ENCODE results near the gene MACF1. TPM values are rescaled to one million over a fixed set of nuclear protein-coding genes. Genes with fewer than 3 reads are reported as not detected.
"Not testable (repeated sequence)": the region's sequence is repeated elsewhere in the genome, so short reads cannot be mapped to it uniquely, and the experiment has no call there.

Gene MACF1
- total RNA-seq, 1 donor from 2014 or later = 461 TPM

DNA sequence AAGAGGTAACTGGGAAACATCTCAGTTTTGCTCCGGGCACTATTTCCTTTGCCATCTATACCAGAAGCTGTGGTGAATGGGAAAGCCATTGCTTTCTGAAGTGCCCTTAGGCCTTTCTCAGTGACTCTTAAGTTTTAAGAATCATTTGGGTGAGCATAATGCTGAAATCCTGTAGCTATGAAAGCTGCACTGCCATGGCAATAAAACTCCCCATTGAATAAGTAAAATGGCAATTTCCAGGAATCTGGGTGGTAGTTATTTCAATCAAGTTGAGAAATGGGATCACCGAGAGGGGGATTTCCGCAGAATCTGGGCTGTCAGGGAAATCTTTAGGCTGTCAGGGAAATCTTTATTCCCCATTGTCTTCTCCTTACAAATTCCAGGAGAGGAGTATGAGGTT lies 26.8 kb upstream of the MACF1 start:
- no peak for DNase-seq

DNA sequence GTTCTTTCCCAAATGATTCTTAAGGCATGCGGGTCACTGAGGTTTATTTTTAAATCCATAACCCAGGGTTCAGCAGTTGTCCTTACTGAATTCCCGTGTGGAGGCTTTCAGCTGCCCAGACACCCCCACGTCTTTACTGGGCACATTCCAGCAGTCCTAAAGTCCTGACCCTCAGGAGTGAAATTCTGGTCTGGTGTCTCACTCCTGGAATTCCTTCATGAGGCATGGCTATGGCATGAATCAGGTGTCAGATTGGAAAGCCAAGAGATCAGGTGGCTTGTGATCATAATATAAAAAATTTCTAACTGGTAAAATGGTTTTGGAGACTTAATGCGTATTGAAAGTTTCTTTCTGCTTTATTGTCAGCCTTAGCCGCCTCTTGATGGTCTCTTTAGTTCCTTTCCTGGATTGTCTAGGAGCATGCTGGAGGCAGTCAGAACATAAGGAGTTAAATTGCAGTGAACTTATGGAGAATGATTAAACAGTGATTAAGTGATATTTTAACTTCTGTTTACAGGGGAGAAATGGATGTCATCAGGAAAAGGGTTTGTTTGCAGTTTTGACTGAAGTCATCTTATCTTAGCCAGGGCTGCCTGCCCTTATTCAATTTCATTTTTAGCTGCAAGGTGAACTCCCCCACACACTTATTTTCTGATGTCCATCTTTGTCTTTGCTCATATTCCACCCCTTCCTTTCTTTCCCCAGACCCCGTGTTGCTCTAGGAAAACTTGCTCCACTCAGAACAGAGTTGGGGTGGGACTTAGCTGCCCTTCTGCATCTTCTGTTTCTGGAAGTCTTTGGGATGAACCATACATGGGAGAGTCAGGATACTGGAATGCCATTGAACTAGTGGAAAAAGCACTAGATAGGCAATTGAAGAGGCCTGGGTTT lies 25.7 kb upstream of the MACF1 start:
- DNase-seq = peak; percentile 42

DNA sequence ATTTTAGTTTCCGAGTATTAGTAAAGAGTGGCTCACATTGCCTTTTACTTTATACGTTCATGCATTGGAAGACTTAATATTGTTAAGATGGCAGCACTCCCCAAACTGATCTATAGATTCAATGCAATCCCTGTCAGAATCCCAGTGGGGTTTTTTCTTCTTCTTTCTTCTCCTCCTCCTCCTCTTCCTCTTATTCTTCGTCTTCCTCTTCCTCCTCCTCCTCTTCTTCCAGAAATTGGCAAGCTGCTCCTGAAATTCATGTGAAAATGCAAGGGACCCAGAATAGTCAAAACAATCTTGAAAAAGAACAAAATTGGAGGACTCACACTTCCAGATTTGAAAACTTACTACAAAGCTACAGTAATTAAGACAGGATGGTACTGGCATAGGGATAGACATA lies 23.2 kb upstream of the MACF1 start:
- no peak for DNase-seq

GRCh38 chr1:39182804-39183203 lies 21.7 kb upstream of the MACF1 start:
- DNase-seq = no peak

GRCh38 chr1:39183503-39184353 lies 20.8 kb upstream of the MACF1 start:
- peak; percentile 85 for DNase-seq

- no peak for DNase-seq
Measured at GRCh38 chr1:39184354-39184818, 20.1 kb upstream of the MACF1 start.

- no peak for DNase-seq
Measured at GRCh38 chr1:39187275-39188046, 17.0 kb upstream of the MACF1 start.

DNA sequence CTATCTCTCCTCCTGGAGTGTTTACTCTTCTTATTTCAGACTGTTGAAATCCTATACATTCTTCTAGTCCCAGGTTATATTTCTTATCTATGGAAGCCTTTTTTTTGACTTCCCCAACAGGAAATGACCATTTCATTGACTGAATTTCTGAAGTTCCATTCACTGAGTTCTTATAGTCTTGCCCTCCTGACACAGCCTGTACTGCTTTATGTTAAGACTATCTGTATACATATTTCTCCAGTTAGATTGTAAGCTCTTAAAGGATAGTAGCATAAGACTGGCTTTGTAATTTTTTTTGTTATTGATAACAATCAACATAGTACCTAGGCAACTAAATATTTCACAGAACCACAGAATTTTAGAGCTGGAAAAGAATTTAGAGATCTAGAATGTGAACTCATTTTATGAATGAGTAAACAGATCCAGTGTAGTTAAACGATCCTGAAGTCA lies 14.9 kb upstream of the MACF1 start:
- no peak for DNase-seq

- no peak for DNase-seq
Measured at GRCh38 chr1:39190096-39190495, 14.4 kb upstream of the MACF1 start.

- DNase-seq = no peak
Measured at GRCh38 chr1:39194398-39195051, 10.0 kb upstream of the MACF1 start.

DNA sequence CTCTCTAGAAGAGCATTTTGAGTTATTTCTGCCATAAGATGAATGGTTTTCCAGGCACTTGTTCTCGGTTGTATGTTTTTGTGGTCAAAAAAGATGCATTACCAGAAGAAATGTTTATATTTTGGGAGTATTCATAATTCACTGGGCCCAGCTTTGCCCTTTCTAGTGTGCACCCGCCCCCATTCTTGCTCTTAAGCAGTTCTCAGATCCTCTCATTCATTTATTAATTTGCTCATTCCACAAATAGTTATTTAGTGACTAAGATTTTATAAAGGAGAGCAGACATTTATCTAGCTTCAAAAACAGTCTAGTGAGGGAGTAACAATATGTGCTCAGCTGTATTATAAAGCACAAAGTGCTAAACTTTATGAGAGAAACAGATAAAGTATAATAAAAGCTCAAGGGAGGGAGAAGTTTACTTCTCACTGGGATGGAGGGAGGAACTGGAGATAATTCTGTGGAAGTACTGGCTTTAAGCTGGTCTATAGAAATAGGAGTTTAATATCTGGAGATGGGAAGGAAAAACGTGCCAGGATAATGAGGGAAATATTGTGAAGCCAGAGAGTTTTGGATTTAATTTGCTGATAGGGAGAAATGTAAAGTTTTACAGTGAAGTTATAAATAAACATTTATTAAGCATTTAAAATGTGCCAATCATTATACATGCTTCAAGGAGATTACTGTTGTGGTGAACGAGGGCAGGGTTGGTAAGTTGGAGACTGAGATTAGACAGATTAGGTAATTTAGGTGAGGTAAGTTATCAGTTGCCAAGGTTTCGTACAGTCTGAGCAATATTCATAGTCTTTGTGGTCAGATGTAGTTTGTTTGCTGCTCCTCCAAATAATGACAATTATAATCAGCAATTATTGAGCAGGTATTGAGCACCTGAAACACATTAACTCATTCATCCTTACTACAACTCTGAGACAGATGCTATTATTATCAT lies 9.1 kb upstream of the MACF1 start:
- no peak for DNase-seq

DNA sequence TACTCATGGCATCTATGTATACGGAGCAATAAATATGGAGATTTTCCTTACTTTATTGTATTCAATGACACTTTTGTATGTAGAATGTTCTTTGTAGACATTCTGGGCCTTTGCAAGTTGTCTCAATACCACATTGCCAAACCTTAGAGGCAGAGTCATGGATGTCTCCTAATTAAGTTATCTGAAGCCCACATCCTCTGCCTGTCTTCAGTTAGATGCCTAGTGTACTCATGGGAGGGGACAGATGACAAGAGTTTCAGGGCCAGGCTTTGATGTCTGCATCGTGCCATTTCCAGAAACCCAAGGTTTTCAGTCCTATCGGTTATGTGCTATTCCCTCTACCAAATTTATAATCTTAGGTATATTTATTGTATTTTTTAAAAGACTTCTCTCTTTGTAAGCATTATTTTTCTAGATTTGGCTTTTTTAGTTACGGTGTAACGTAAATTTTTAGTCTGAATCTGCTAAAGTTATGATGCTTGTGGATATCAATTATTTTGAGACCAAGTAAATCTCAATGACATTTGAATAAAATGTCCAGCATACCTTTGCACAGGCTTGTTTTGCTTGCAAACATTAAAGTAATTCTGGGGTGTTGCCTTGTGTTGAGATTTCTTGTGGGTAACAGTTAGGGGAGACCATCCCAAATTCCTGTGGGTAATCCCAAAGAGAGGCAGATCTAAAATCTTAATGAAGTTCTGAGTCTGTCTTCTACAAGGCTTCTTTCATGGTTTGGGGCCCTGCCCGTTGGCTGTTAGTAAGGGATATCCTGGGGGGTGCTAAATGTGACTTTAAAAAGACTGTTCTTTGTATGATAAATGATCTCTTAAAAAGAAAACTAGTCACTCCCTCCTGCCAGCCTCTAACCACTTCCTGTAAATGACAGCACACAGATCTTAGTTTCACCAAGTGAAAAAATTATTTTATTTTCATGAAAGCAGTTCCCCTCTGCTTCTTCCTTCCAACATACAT lies 8.0 kb upstream of the MACF1 start:
- DNase-seq = no peak

- no peak for DNase-seq
Measured at GRCh38 chr1:39199593-39199992, 4.9 kb upstream of the MACF1 start.

DNA sequence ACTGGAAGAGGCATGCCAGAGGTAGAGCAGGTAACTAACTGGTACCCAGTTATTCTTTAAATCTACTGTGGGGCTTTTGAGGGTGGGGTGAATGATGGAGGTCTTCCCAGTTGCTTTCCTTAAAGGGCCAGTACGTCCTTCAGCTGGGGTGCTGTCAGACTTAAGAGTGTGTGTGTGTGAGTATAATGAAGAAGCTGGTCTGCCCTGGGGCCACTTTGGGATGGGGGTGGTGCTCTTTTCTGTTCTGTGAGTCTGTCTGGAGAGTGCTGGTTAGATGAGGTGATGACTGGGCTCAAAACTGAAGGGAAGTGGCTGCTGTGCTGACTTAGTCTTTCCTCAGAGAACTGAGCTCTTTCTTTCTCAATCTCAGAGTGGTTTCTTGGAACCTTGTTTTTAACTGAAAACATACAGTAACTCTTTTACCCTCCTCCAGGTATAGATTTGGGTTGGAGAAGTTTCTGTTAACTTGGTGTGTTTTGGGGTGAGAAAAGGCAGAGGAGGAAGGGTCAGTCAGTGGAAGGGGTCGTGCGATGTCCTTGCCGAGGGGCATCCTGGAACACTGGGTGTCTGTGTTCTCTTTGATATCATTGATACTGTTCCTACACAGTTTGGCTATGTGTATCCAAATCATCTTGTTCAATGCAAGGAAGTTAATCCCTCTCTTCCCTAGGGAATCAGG lies 746 bp downstream of the MACF1 start:
- DNase-seq = peak; percentile 43

DNA sequence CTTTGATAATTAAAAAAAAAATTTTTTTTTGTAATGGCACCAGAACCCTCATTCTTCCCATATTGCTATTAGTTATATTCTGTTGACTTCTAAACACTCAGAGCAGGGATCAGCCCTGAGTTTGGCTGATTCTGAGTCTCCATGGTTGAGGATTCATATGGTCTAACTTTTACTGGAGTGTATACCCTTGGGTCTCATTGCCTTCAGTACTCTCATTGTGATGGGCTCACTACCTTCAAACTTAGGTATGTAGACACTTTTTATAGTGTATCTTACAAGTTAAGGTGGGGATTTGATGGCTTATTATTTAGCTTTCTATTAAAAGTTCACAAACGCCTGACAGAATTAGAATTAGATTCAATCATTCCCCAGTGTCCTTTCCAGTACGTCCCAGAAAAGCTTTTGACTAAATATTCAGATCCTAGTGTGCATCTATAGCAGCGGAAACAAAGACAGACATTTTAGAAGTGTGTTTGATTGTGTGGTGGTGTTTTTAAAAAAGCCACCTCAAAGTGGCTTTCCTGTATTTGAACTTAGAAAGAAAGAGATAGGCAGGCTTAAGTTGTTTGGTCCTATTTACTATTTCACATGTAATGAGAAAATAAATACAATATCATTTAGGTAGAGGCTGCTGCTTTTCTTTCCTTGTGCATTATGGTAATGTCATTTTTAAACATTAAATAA lies 1.4 kb downstream of the MACF1 start:
- no peak for DNase-seq

- not testable (repeated sequence) for DNase-seq
Measured at GRCh38 chr1:39208360-39208759, 3.9 kb downstream of the MACF1 start.

DNA sequence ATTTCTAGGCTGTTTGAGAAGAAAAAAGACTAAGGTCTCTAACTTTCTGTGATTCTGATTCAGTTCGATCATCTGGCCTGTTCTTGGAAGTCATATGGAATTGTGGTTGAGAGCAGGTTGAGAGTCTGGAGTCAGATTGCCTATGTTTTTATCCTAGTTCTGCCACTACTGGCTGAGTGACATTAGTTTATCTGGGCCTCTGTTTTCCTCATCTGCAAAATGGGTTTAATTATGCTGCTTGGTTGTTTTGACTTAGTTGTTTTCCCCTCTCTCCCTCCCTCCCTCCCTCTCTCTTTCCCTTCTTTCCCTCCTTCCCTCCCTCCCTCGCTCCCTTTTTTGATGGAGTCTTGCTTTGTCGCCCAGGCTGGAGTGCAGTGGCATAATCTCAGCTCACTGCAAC lies 6.2 kb downstream of the MACF1 start:
- DNase-seq = no peak

DNA sequence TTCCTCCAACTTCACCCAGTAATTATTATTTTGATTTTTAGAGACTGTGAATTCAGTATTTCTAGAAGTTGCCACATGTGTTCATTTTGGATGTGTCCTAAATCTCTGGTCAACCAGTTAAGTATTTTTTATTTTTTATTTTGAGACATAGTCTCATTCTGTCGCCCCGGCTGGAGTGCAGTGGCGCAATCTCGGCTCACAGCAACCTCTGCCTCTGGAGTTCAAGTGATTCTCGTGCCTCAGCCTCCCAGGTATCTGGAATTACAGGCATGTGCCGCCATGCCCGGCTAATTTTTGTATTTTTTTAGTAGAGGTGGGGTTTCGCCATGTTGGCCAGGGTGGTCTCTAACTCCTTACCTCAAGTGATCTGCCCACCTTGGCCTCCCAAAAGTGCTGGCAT lies 8.0 kb downstream of the MACF1 start:
- DNase-seq = no peak

Measured in tongue (tissue), 2 donors.